Upper lobe of right lung (tissue), 1 donor: ENCODE results near the gene TEX51. TPM values are rescaled to one million over a fixed set of nuclear protein-coding genes. Genes with fewer than 3 reads are reported as not detected.

Source experiments
- ATAC-seq: fragments of 200-7000 bp; cut with Tn5 transposase; one replicate; pipeline ENCODE4 v1.9.1; 2020; ENCODE audit warnings: mild to moderate bottlenecking, moderate library complexity
- DNase-seq: peaks from one replicate; pipeline ENCODE4 v3.0.0-alpha.2; 2020
- H3K27ac ChIP-seq: fragments of 200-600 bp; one replicate; pipeline ENCODE4 v1.8.0; 2022
- H3K27me3 ChIP-seq: fragments of 200-600 bp; one replicate; pipeline ENCODE4 v1.8.0; 2022; ENCODE audit warnings: mild to moderate bottlenecking
- H3K36me3 ChIP-seq: fragments of 200-600 bp; one replicate; pipeline ENCODE4 v1.8.0; 2022
- H3K4me1 ChIP-seq: fragments of 200-600 bp; one replicate; pipeline ENCODE4 v1.8.0; 2022
- H3K4me3 ChIP-seq: fragments of 200-600 bp; one replicate; pipeline ENCODE4 v1.8.0; 2022; ENCODE audit warnings: mild to moderate bottlenecking
- H3K9me3 ChIP-seq: fragments of 200-600 bp; one replicate; pipeline ENCODE4 v1.8.0; 2022
- CTCF ChIP-seq: fragments of 200-600 bp; IDR thresholded peaks from one replicate; pipeline ENCODE4 v1.8.0; 2022; ENCODE audit warnings: antibody characterized with exemption
- intact Hi-C: fragments of 100-400 bp; cut with DNase I; formaldehyde crosslinking; loops from one replicate; pipeline ENCODE4 v1.11.0; 2022
- total RNA-seq: library from RNA; stranded (reverse); fragmentation: NEBNext Ultra II Directional; extraction: Animal tissue kit (Norgen Biotek cat#: 25700); gene quantifications from one replicate; pipeline ENCODE4 v1.2.1, GENCODE V29; 2021
- donor health status: DM: no; HTN: yes; CAD: no; lungs with severe emphysema.

Gene TEX51
- total RNA-seq, 1 donor from 2014 or later: not detected

- Histone ChIP-seq H3K9me3 (no peaks in the 10 kb centered on the region), H3K36me3 (no peaks in the 10 kb centered on the region), H3K27me3 (no peaks in the 10 kb centered on the region), H3K27ac (no peak overlapping the region), H3K4me1 (no peaks in the 10 kb centered on the region), H3K4me3 (no peak overlapping the region)
- DNase-seq: no peak
- TF ChIP-seq CTCF: no peak
- ATAC-seq: no peak
- intact Hi-C loops: no loop called here
These were observed 5.1 kb upstream of the TEX51 start for GRCh38 chr2:126893606-126894005.

- DNase-seq (no peak), ATAC-seq (no peak)
- Histone ChIP-seq H3K36me3 (no peaks in the 10 kb centered on the region), H3K4me1 (no peaks in the 10 kb centered on the region), H3K27me3 (no peaks in the 10 kb centered on the region), H3K9me3 (no peaks in the 10 kb centered on the region), H3K4me3 (no peak overlapping the region), H3K27ac (no peak overlapping the region)
- no peak for TF ChIP-seq CTCF
- intact Hi-C loops: no loop called here
These were observed 4.6 kb upstream of the TEX51 start for GRCh38 chr2:126894082-126894481.

GRCh38 chr2:126894585-126895182 is 4.0 kb upstream of the TEX51 start:
- no peak for TF ChIP-seq CTCF
- no peak overlapping the region for H3K4me3 ChIP-seq
- H3K27me3 ChIP-seq: no peaks in the 10 kb centered on the region
- intact Hi-C loops: no loop called here
- DNase-seq: peak; percentile 48
- H3K36me3 ChIP-seq: no peaks in the 10 kb centered on the region
- no peak for ATAC-seq
- H3K9me3 ChIP-seq: no peaks in the 10 kb centered on the region
- no peaks in the 10 kb centered on the region for H3K4me1 ChIP-seq
- no peak overlapping the region for H3K27ac ChIP-seq

DNA sequence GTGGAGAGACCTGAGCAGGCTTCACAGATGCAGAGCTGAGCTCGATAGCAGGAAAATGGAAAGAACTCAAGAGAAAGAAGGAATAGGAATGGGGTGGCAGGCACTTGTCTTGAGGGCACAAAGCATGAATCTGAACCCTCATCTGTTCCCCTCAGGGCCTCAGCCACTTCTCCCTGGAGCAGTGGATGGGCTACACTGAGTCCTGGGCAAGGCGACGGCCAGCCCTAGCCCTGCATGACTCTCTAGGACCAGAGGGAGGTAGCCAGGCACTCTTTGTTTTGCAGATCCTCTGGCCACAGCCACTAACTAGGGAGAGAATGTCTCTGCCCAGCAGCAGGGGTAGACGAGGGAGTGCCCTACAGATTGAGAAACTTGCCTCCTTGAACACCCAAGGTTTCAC is 3.4 kb upstream of the TEX51 start:
- ATAC-seq: no peak
- Histone ChIP-seq H3K36me3 (no peaks in the 10 kb centered on the region), H3K4me3 (no peak overlapping the region), H3K4me1 (no peaks in the 10 kb centered on the region), H3K27me3 (no peaks in the 10 kb centered on the region), H3K9me3 (no peaks in the 10 kb centered on the region), H3K27ac (no peak overlapping the region)
- TF ChIP-seq CTCF: no peak
- intact Hi-C loops: no loop called here
- peak; percentile 42 for DNase-seq

GRCh38 chr2:126896471-126896870 is 2.2 kb upstream of the TEX51 start:
- TF ChIP-seq CTCF: no peak
- Histone ChIP-seq H3K27me3 (no peaks in the 10 kb centered on the region), H3K4me1 (no peaks in the 10 kb centered on the region), H3K27ac (no peak overlapping the region), H3K36me3 (no peaks in the 10 kb centered on the region), H3K4me3 (no peak overlapping the region), H3K9me3 (no peaks in the 10 kb centered on the region)
- intact Hi-C loops: no loop called here
- DNase-seq: no peak
- ATAC-seq: no peak
